ENCODE measurements around the gene LRPAP1. TPM values are rescaled to one million over a fixed set of nuclear protein-coding genes. Genes with fewer than 3 reads are reported as not detected.

Gene LRPAP1
- polyA plus RNA-seq, 1 of the 3 experiments (the other 2 are of a cell fraction), result 209 TPM

DNA sequence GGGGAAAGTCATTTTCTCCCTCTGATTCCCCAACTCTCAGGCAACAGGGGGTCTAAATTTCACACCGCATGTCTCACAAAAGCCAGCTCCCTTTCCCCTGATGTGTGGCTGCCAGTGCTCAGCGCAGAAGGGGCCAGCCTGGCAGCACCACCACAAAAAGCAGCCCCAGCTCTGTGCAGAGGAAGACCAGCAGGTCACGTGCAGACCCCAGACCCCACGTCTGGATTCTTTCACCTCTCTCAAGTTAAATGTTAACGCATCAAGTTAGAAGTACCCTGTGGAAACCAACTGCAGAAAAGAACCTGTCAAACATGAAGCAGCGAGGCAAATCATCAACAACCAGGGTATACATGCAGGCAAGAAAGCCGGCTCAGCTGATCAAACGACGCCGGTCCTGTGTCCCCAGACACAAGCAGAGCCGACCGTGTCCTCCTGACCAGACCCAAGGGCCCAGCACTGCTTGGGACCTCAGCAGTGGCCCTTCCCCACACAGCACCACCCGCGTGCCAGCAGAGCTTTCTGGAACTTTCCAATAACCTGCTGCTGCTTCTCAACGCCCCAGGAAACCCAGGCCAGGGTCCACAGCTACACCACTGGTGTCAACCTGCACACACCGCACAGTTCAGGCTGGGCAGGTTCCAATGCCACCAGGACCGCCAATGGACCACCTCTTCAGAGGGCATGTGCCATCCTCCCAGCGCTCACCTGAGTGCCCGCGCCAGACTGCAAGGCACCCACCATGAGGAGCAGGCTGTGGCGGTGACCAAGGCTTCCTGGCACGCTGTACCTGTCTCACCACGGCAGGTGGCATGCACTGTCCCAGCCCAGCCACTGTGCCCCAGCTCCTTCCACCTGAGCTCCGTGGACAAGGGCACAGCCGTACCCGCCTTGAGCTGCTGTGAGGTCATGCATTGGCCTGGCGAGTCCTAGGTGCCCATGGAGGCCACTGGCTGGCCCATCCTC lies 4.0 kb downstream of the LRPAP1 start:
- ChIA-PET POLR2A (no interaction called here), CTCF (interaction anchor here (2.2 kb wide), 1 partner anchor 15 kb away, joined by 6 read pairs; no protein-coding TSS in a partner anchor)
- DNase-seq, result no peak
- H3K27ac ChIP-seq (ENCODE audit: low read depth in 2 of 2, low read length in 1 of 2), result no peak overlapping the region
- H3K4me1 ChIP-seq (ENCODE audit: control insufficient read depth in 1 of 2, insufficient read depth in 2 of 2, low read depth in 1 of 2, low read length in 1 of 2), result peaks cover 0 to 20% of the 10 kb centered on the region in 2 experiments; a peak in 1 of 4 replicates
- H3K27me3 ChIP-seq (ENCODE audit: insufficient read depth), result no peaks in the 10 kb centered on the region
- no peak overlapping the region for H2AFZ ChIP-seq (ENCODE audit: low read depth)
- H3K79me2 ChIP-seq (ENCODE audit: insufficient read depth), result peaks cover 45% of the 10 kb centered on the region
- no peaks in the 10 kb centered on the region for H3K9me3 ChIP-seq
- no peak overlapping the region for H3K9ac ChIP-seq
- peaks cover 0 to 36% of the 10 kb centered on the region in 2 experiments for H3K36me3 ChIP-seq (replicated peaks in 1 of 2; ENCODE audit: control insufficient read depth in 1 of 2, insufficient read depth in 2 of 2, low read length in 1 of 2)
- H3K4me3 ChIP-seq (ENCODE audit: low read depth in 2 of 2, low read length in 1 of 2), result no peak overlapping the region
- 95% methylated on average over 14 of the region's 27 CpGs for WGBS (ENCODE audit: low lambda C conversion rate)
- no peaks in the 10 kb centered on the region for H3K9me2 ChIP-seq
- no peak for TF ChIP-seq RCOR1 (IDR thresholded peaks at IDR 0.05; ENCODE audit: low read length)
- no peak for TF ChIP-seq EP300 (IDR thresholded peaks at IDR 0.05; ENCODE audit: borderline replicate concordance in 1 of 2, low read depth in 1 of 2, low read length in 1 of 2)
- no peak for TF ChIP-seq GABPA (IDR thresholded peaks at IDR 0.05; ENCODE audit: low read depth)
- TF ChIP-seq, protein P1, sequence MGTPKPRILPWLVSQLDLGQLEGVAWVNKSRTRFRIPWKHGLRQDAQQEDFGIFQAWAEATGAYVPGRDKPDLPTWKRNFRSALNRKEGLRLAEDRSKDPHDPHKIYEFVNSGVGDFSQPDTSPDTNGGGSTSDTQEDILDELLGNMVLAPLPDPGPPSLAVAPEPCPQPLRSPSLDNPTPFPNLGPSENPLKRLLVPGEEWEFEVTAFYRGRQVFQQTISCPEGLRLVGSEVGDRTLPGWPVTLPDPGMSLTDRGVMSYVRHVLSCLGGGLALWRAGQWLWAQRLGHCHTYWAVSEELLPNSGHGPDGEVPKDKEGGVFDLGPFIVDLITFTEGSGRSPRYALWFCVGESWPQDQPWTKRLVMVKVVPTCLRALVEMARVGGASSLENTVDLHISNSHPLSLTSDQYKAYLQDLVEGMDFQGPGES (IDR thresholded peaks at IDR 0.05; ENCODE audit: low read depth, low read length), result no peak
- TF ChIP-seq, protein P2, sequence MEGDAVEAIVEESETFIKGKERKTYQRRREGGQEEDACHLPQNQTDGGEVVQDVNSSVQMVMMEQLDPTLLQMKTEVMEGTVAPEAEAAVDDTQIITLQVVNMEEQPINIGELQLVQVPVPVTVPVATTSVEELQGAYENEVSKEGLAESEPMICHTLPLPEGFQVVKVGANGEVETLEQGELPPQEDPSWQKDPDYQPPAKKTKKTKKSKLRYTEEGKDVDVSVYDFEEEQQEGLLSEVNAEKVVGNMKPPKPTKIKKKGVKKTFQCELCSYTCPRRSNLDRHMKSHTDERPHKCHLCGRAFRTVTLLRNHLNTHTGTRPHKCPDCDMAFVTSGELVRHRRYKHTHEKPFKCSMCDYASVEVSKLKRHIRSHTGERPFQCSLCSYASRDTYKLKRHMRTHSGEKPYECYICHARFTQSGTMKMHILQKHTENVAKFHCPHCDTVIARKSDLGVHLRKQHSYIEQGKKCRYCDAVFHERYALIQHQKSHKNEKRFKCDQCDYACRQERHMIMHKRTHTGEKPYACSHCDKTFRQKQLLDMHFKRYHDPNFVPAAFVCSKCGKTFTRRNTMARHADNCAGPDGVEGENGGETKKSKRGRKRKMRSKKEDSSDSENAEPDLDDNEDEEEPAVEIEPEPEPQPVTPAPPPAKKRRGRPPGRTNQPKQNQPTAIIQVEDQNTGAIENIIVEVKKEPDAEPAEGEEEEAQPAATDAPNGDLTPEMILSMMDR (IDR thresholded peaks at IDR 0.05), result no peak
- no peak for TF ChIP-seq JUND (IDR thresholded peaks at IDR 0.05)
- TF ChIP-seq POLR2AphosphoS5 (IDR thresholded peaks at IDR 0.05; ENCODE audit: low read depth, low read length), result no peak
- TF ChIP-seq FOXM1 (IDR thresholded peaks at IDR 0.05; ENCODE audit: low read depth), result no peak
- no peak for TF ChIP-seq TCF12 (IDR thresholded peaks at IDR 0.05)
- no peak for TF ChIP-seq GATA2 (CRISPR knock-in tag; IDR thresholded peaks at IDR 0.05)
- TF ChIP-seq NRF1 (IDR thresholded peaks at IDR 0.05; ENCODE audit: low read depth, low read length), result no peak
- TF ChIP-seq, protein P3, sequence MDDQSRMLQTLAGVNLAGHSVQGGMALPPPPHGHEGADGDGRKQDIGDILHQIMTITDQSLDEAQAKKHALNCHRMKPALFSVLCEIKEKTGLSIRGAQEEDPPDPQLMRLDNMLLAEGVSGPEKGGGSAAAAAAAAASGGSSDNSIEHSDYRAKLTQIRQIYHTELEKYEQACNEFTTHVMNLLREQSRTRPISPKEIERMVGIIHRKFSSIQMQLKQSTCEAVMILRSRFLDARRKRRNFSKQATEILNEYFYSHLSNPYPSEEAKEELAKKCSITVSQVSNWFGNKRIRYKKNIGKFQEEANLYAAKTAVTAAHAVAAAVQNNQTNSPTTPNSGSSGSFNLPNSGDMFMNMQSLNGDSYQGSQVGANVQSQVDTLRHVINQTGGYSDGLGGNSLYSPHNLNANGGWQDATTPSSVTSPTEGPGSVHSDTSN (IDR thresholded peaks at IDR 0.05), result no peak
- TF ChIP-seq, protein P4, sequence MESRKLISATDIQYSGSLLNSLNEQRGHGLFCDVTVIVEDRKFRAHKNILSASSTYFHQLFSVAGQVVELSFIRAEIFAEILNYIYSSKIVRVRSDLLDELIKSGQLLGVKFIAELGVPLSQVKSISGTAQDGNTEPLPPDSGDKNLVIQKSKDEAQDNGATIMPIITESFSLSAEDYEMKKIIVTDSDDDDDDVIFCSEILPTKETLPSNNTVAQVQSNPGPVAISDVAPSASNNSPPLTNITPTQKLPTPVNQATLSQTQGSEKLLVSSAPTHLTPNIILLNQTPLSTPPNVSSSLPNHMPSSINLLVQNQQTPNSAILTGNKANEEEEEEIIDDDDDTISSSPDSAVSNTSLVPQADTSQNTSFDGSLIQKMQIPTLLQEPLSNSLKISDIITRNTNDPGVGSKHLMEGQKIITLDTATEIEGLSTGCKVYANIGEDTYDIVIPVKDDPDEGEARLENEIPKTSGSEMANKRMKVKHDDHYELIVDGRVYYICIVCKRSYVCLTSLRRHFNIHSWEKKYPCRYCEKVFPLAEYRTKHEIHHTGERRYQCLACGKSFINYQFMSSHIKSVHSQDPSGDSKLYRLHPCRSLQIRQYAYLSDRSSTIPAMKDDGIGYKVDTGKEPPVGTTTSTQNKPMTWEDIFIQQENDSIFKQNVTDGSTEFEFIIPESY (IDR thresholded peaks at IDR 0.05; ENCODE audit: borderline replicate concordance, low read depth), result no peak
- TF ChIP-seq MEF2A (IDR thresholded peaks at IDR 0.05; ENCODE audit: borderline replicate concordance, low read depth), result no peak
- TF ChIP-seq TEAD4 (IDR thresholded peaks at IDR 0.05; ENCODE audit: borderline replicate concordance, insufficient read depth), result no peak
- TF ChIP-seq RXRA (IDR thresholded peaks at IDR 0.05; ENCODE audit: borderline replicate concordance, low read depth), result no peak
- TF ChIP-seq, protein P5, sequence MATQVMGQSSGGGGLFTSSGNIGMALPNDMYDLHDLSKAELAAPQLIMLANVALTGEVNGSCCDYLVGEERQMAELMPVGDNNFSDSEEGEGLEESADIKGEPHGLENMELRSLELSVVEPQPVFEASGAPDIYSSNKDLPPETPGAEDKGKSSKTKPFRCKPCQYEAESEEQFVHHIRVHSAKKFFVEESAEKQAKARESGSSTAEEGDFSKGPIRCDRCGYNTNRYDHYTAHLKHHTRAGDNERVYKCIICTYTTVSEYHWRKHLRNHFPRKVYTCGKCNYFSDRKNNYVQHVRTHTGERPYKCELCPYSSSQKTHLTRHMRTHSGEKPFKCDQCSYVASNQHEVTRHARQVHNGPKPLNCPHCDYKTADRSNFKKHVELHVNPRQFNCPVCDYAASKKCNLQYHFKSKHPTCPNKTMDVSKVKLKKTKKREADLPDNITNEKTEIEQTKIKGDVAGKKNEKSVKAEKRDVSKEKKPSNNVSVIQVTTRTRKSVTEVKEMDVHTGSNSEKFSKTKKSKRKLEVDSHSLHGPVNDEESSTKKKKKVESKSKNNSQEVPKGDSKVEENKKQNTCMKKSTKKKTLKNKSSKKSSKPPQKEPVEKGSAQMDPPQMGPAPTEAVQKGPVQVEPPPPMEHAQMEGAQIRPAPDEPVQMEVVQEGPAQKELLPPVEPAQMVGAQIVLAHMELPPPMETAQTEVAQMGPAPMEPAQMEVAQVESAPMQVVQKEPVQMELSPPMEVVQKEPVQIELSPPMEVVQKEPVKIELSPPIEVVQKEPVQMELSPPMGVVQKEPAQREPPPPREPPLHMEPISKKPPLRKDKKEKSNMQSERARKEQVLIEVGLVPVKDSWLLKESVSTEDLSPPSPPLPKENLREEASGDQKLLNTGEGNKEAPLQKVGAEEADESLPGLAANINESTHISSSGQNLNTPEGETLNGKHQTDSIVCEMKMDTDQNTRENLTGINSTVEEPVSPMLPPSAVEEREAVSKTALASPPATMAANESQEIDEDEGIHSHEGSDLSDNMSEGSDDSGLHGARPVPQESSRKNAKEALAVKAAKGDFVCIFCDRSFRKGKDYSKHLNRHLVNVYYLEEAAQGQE (IDR thresholded peaks at IDR 0.05; ENCODE audit: low read depth, low read length), result no peak
- TF ChIP-seq, protein P6, sequence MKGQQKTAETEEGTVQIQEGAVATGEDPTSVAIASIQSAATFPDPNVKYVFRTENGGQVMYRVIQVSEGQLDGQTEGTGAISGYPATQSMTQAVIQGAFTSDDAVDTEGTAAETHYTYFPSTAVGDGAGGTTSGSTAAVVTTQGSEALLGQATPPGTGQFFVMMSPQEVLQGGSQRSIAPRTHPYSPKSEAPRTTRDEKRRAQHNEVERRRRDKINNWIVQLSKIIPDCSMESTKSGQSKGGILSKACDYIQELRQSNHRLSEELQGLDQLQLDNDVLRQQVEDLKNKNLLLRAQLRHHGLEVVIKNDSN (IDR thresholded peaks at IDR 0.05; ENCODE audit: borderline replicate concordance, low read depth), result no peak
- TF ChIP-seq, protein P7, sequence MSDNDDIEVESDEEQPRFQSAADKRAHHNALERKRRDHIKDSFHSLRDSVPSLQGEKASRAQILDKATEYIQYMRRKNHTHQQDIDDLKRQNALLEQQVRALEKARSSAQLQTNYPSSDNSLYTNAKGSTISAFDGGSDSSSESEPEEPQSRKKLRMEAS (IDR thresholded peaks at IDR 0.05; ENCODE audit: low read depth), result no peak
- peaks cover 52% of the 10 kb centered on the region for H4K20me1 ChIP-seq (ENCODE audit: insufficient read depth)
- no peaks in the 10 kb centered on the region for H3F3A ChIP-seq (replicated peaks; ENCODE audit: insufficient read depth)
- no peak overlapping the region for H3K4me2 ChIP-seq

Data from SK-N-SH (cell line).